HepG2 (cell line): ENCODE results near the gene SUN1. TPM values are rescaled to one million over a fixed set of nuclear protein-coding genes. Genes with fewer than 3 reads are reported as not detected.

Experiments used
- ARNTL ChIP-seq: sonication (generic); formaldehyde crosslinking; IDR thresholded peaks from 2 replicates; pipeline ENCODE4 v1.4.0; 2020; ENCODE audit warnings: mild to moderate bottlenecking, missing genetic modification reagents
- CCDC6 ChIP-seq: sonication (generic); formaldehyde crosslinking; IDR thresholded peaks from 2 replicates; pipeline ENCODE4 v1.8.1; 2022; ENCODE audit warnings: mild to moderate bottlenecking, missing genetic modification reagents, moderate library complexity
- CREM ChIP-seq, 2 experiments: sonication (generic) in 1 of 2; formaldehyde crosslinking in 1 of 2; IDR thresholded peaks; 2 replicates each; pipeline versions ENCODE4 v1.4.0 to v1.6.1; 2016 to 2020; ENCODE audit warnings: antibody characterized with exemption in 1 of 2, mild to moderate bottlenecking in 1 of 2, missing genetic modification reagents in 1 of 2
- FOXA1 ChIP-seq, 2 experiments: fragments of 450-650 bp in 1 of 2; sonication (generic) in 1 of 2; formaldehyde crosslinking in 1 of 2; IDR thresholded peaks; 2 replicates each; pipeline versions ENCODE4 v1.4.0 to v1.6.1; 2016 to 2020; ENCODE audit warnings: missing genetic modification reagents in 1 of 2
- FOXJ3 ChIP-seq: sonication (generic); formaldehyde crosslinking; IDR thresholded peaks from 2 replicates; pipeline ENCODE4 v1.4.0; 2020; ENCODE audit warnings: missing genetic modification reagents, mild to moderate bottlenecking, borderline replicate concordance
- GATAD2A ChIP-seq: IDR thresholded peaks from 2 replicates; pipeline ENCODE4 v1.6.1; 2016
- GFI1 ChIP-seq: sonication (generic); formaldehyde crosslinking; IDR thresholded peaks from 2 replicates; pipeline ENCODE4 v1.5.0; 2020; ENCODE audit warnings: missing genetic modification reagents, mild to moderate bottlenecking, borderline replicate concordance
- HDAC1 ChIP-seq: sonication (generic); formaldehyde crosslinking; IDR thresholded peaks from 2 replicates; pipeline ENCODE4 v1.5.1; 2020; ENCODE audit warnings: mild to moderate bottlenecking, missing genetic modification reagents
- HMG20A ChIP-seq: IDR thresholded peaks from 2 replicates; pipeline ENCODE4 v1.6.1; 2016; ENCODE audit warnings: borderline replicate concordance
- HNF4G ChIP-seq, 2 experiments: sonication (generic) in 1 of 2; formaldehyde crosslinking in 1 of 2; IDR thresholded peaks; 2 replicates each; pipeline versions ENCODE4 v1.4.0 to v1.6.1; 2011 to 2020; ENCODE audit warnings: borderline replicate concordance in 2 of 2, low read depth in 2 of 2, mild to moderate bottlenecking in 2 of 2, low read length in 1 of 2, missing genetic modification reagents in 1 of 2, moderate library complexity in 1 of 2
- HOXA3 ChIP-seq: sonication (generic); formaldehyde crosslinking; IDR thresholded peaks from 2 replicates; pipeline ENCODE4 v1.5.0; 2020; ENCODE audit warnings: missing genetic modification reagents
- MAX ChIP-seq: IDR thresholded peaks from 2 replicates; pipeline ENCODE4 v1.6.1; 2012; ENCODE audit warnings: inconsistent platforms
- SALL1 ChIP-seq: sonication (generic); formaldehyde crosslinking; IDR thresholded peaks from 2 replicates; pipeline ENCODE4 v1.8.0; 2022; ENCODE audit warnings: mild to moderate bottlenecking, missing genetic modification reagents
- SAP130 ChIP-seq: IDR thresholded peaks from 2 replicates; pipeline ENCODE4 v1.6.1; 2016; ENCODE audit warnings: low read depth
- ZBTB33 ChIP-seq: sonication (generic); formaldehyde crosslinking; IDR thresholded peaks from 2 replicates; pipeline ENCODE4 v1.4.0; 2020; ENCODE audit warnings: missing genetic modification reagents
- ZBTB38 ChIP-seq: sonication (generic); formaldehyde crosslinking; IDR thresholded peaks from 2 replicates; pipeline ENCODE4 v1.5.1; 2020; ENCODE audit warnings: mild to moderate bottlenecking, missing genetic modification reagents
- ZFP36 ChIP-seq: fragments of 150-350 bp; IDR thresholded peaks from 2 replicates; pipeline ENCODE4 v1.6.1; 2018; ENCODE audit warnings: borderline replicate concordance, low read length, low read depth; ENCODE audit not compliant: partially characterized antibody
- ZNF256 ChIP-seq: sonication (generic); formaldehyde crosslinking; conservative IDR thresholded peaks from 2 replicates; pipeline ENCODE4 v1.4.0; 2020; ENCODE audit warnings: missing genetic modification reagents
- ZNF274 ChIP-seq: sonication (generic); formaldehyde crosslinking; IDR thresholded peaks from 2 replicates; pipeline ENCODE4 v1.5.1; 2020; ENCODE audit warnings: mild to moderate bottlenecking, missing genetic modification reagents
- ZNF605 ChIP-seq: sonication (generic); formaldehyde crosslinking; IDR thresholded peaks from 2 replicates; pipeline ENCODE4 v1.8.0; 2022; ENCODE audit warnings: mild to moderate bottlenecking, missing genetic modification reagents
- polyA plus RNA-seq, 8 experiments: library from polyadenylated mRNA; depleted of rRNA in 3 of 8; stranded (reverse) in 7 of 8; unstranded in 1 of 8; fragments of >200 nt; fragmentation: Illumina TruSeq in 4 of 8; extraction: Trizol in 4 of 8; gene quantifications; 2 replicates each; pipeline versions ENCODE4 v1.2.1 to v1.2.3, GENCODE V29; 2011 to 2016; ENCODE audit warnings: low read depth in 4 of 8, missing spikeins in 1 of 8, mixed read lengths in 1 of 8; ENCODE audit not compliant: insufficient read depth in 1 of 8
- total RNA-seq, 5 experiments: library from RNA; depleted of rRNA; stranded (reverse); fragments of >200 nt; fragmentation: Illumina TruSeq; extraction: Trizol; gene quantifications; 2 replicates each; pipeline ENCODE4 v1.2.3, GENCODE V29; 2016; ENCODE audit warnings: low read depth in 1 of 5

Gene SUN1
- total and polyA plus RNA-seq, 2 of the 13 experiments (the other 11 are each of a cell fraction or from before 2014, with no cell fraction given): 47.0 to 126 TPM

GRCh38 chr7:861222-861621 lies 28.9 kb downstream of the SUN1 start (continued):
- TF ChIP-seq HMG20A (CRISPR knock-in tag): peak; percentile 38; the same call in 1 of the 2 replicates
- TF ChIP-seq HOXA3 (CRISPR knock-in tag): peak; percentile 56
- TF ChIP-seq HDAC1 (CRISPR knock-in tag): peak; percentile 42; the same call in 1 of the 2 replicates
- TF ChIP-seq HNF4G (IDR thresholded peaks at IDR 0.05; ENCODE audit: borderline replicate concordance, low read depth, low read length): peak; percentile 41
- TF ChIP-seq HNF4G (CRISPR knock-in tag; IDR thresholded peaks at IDR 0.05; ENCODE audit: borderline replicate concordance, low read depth): no peak
- 0 out of 2 replicates have a peak, but pooled peaks have one; percentile 26 for TF ChIP-seq ZNF605
- no peak for TF ChIP-seq CREM (IDR thresholded peaks at IDR 0.05)
- TF ChIP-seq CREM (CRISPR knock-in tag; IDR thresholded peaks at IDR 0.05): no peak
- 0 out of 2 replicates have a peak, but pooled peaks have one; percentile 42 for TF ChIP-seq ZBTB38 (CRISPR knock-in tag)
- no peak for TF ChIP-seq ZNF274 (CRISPR knock-in tag)
- TF ChIP-seq SALL1 (CRISPR knock-in tag): peak; percentile 47
- peak; percentile 87 for TF ChIP-seq GFI1
- TF ChIP-seq MAX: peak; percentile 88
- TF ChIP-seq GATAD2A (CRISPR knock-in tag): peak; percentile 66
- TF ChIP-seq ZNF256: no peak
- 0 out of 2 replicates have a peak, but pooled peaks have one; percentile 35 for TF ChIP-seq ARNTL (CRISPR knock-in tag)
- TF ChIP-seq ZFP36: no peak
- no peak for TF ChIP-seq FOXA1 (IDR thresholded peaks at IDR 0.05)
- TF ChIP-seq FOXA1 (CRISPR knock-in tag; IDR thresholded peaks at IDR 0.05): peak; percentile 34; the same call in 1 of the 2 replicates
- peak; percentile 96 for TF ChIP-seq ZBTB33 (CRISPR knock-in tag)
- no peak for TF ChIP-seq CCDC6 (CRISPR knock-in tag)
- peak; percentile 52; the same call in 1 of the 2 replicates for TF ChIP-seq SAP130 (CRISPR knock-in tag)
- TF ChIP-seq FOXJ3: no peak
- TF ChIP-seq, all 625 proteins: peak for 30
